GM23338 (cell line): Measurements from ENCODE around the gene KLRG1. TPM values are rescaled to one million over a fixed set of nuclear protein-coding genes. Genes with fewer than 3 reads are reported as not detected.
A peak's percentile ranks its signal among the peaks of the same experiment; 100 is the strongest.

Experiments
- ATAC-seq: fragments of 200-7000 bp; cut with Tn5 transposase; 3 replicates; pipeline ENCODE4 v1.9.1; 2020
- DNase-seq: peaks from one replicate; pipeline ENCODE4 v3.0.0-alpha.2; 2015; ENCODE audit warnings: low spot score
- H2AFZ ChIP-seq: fragments of 200-600 bp; sonication (generic); 2 replicates; pipeline ENCODE4 v1.8.0; 2016; ENCODE audit warnings: antibody characterized with exemption, mild to moderate bottlenecking, moderate library complexity
- H3F3A ChIP-seq: fragments of 200-600 bp; sonication (generic); replicated peaks from 2 replicates; pipeline ENCODE4 v1.8.0; 2017; ENCODE audit warnings: antibody characterized with exemption, mixed run types, low read depth
- H3K27ac ChIP-seq: fragments of 200-600 bp; sonication (generic); 2 replicates; pipeline ENCODE4 v1.6.1; 2016; ENCODE audit warnings: low read depth
- H3K27me3 ChIP-seq: fragments of 200-600 bp; sonication (generic); 2 replicates; pipeline ENCODE4 v1.8.0; 2016; ENCODE audit warnings: mild to moderate bottlenecking, mixed run types, moderate library complexity; ENCODE audit not compliant: insufficient read depth
- H3K36me3 ChIP-seq: fragments of 200-600 bp; sonication (generic); 2 replicates; pipeline ENCODE4 v1.8.0; 2016; ENCODE audit warnings: mild to moderate bottlenecking; ENCODE audit not compliant: insufficient read depth
- H3K4me1 ChIP-seq: fragments of 200-600 bp; sonication (generic); 2 replicates; pipeline ENCODE4 v1.8.0; 2016; ENCODE audit warnings: mild to moderate bottlenecking, moderate library complexity; ENCODE audit not compliant: insufficient read depth
- H3K4me2 ChIP-seq: fragments of 200-600 bp; sonication (generic); 2 replicates; pipeline ENCODE4 v1.7.1; 2017; ENCODE audit warnings: mixed run types
- H3K4me3 ChIP-seq: fragments of 200-600 bp; sonication (generic); 2 replicates; pipeline ENCODE4 v1.6.1; 2016; ENCODE audit warnings: mixed run types
- H3K79me2 ChIP-seq: fragments of 200-600 bp; sonication (generic); replicated peaks from 2 replicates; pipeline ENCODE4 v1.8.0; 2017; ENCODE audit warnings: mild to moderate bottlenecking; ENCODE audit not compliant: insufficient read depth
- H3K9me2 ChIP-seq: fragments of 200-600 bp; sonication (generic); 2 replicates; pipeline ENCODE4 v1.8.0; 2017; ENCODE audit not compliant: insufficient read depth
- H4K20me1 ChIP-seq: fragments of 200-600 bp; sonication (generic); replicated peaks from 2 replicates; pipeline ENCODE4 v1.8.0; 2017; ENCODE audit warnings: mild to moderate bottlenecking; ENCODE audit not compliant: insufficient read depth
- H3K27ac Mint-ChIP-seq: 2 replicates; pipeline ENCODE4 v1.8.0; 2020; ENCODE audit warnings: inconsistent platforms, mild to moderate bottlenecking, moderate library complexity, mixed read lengths
- H3K27me3 Mint-ChIP-seq: 3 replicates; pipeline ENCODE4 v1.8.0; 2022; ENCODE audit warnings: low read depth, mild to moderate bottlenecking, moderate library complexity, mixed read lengths, inconsistent platforms; ENCODE audit not compliant: insufficient read depth, poor library complexity
- H3K36me3 Mint-ChIP-seq: 3 replicates; pipeline ENCODE4 v1.8.0; 2021; ENCODE audit warnings: low read depth, mild to moderate bottlenecking, inconsistent platforms, moderate library complexity, mixed read lengths
- H3K4me1 Mint-ChIP-seq: 3 replicates; pipeline ENCODE4 v1.8.0; 2020; ENCODE audit warnings: mild to moderate bottlenecking, inconsistent platforms, mixed read lengths
- H3K4me3 Mint-ChIP-seq: 3 replicates; pipeline ENCODE4 v1.8.0; 2021; ENCODE audit warnings: moderate library complexity, mild to moderate bottlenecking, inconsistent platforms, mixed read lengths
- H3K9me3 Mint-ChIP-seq: 3 replicates; pipeline ENCODE4 v1.8.0; 2020; ENCODE audit warnings: moderate library complexity, mild to moderate bottlenecking, inconsistent platforms, mixed read lengths
- CREB1 ChIP-seq: fragments of 250-450 bp; sonication (Bioruptor Pico); IDR thresholded peaks from 2 replicates; pipeline ENCODE4 v1.5.0; 2020; ENCODE audit warnings: low read depth, mild to moderate bottlenecking, moderate library complexity
- EZH2phosphoT487 ChIP-seq: fragments of 200-600 bp; sonication (generic); IDR thresholded peaks from one replicate; pipeline ENCODE4 v1.8.1; 2018; ENCODE audit warnings: antibody characterized with exemption; ENCODE audit not compliant: unreplicated experiment
- NANOG ChIP-seq: IDR thresholded peaks from 2 replicates; pipeline ENCODE4 v1.6.1; 2016; ENCODE audit warnings: antibody characterized with exemption, borderline replicate concordance
- REST ChIP-seq: IDR thresholded peaks from one replicate; pipeline ENCODE4 v1.6.1; 2018; ENCODE audit warnings: antibody characterized with exemption; ENCODE audit not compliant: unreplicated experiment
- ZNF331 ChIP-seq: fragments of 250-450 bp; sonication (Bioruptor Pico); IDR thresholded peaks from 2 replicates; pipeline ENCODE4 v1.5.0; 2020; ENCODE audit warnings: low read depth, mild to moderate bottlenecking, moderate library complexity
- polyA plus RNA-seq: library from polyadenylated mRNA; unstranded; fragments of >200 nt; fragmentation: Nextera tagmentation; extraction: Ambion mirVana; gene quantifications from 2 replicates; pipeline ENCODE4 v1.2.1, GENCODE V29; 2016
- total RNA-seq: library from RNA; depleted of rRNA; stranded (reverse); fragments of >200 nt; shearing (Covaris generic); gene quantifications from 2 replicates; pipeline ENCODE4 v1.2.3, GENCODE V29; 2014
- TF ChIP-seq, protein P1 (sequence below): fragments of 250-450 bp; sonication (Bioruptor Pico); IDR thresholded peaks from 2 replicates; pipeline ENCODE4 v1.5.0; 2020; ENCODE audit warnings: mild to moderate bottlenecking, moderate library complexity

Gene KLRG1
- total and polyA plus RNA-seq, 2 experiments from 2014 or later = 5.1 to 7.9 TPM

DNA sequence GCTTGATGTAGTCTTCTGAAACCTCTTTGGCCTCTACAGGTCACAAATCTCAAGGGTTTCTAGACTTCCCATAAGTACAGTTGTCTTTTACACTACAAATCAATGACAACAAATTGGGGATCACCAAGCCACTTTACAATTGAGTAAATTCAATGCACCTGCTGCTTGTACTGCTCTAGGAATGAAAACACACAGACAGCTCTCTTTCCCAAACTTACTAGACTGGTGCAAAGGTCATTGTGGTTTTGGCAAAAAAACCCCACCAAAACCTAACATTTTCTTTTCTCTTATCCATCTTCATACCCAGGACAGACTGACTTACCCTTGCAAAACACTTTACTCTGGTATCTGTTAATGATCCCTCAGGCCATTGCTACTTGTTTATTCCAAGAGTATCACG is 42.6 kb upstream of the KLRG1 start (continued):
- TF ChIP-seq, protein P1, sequence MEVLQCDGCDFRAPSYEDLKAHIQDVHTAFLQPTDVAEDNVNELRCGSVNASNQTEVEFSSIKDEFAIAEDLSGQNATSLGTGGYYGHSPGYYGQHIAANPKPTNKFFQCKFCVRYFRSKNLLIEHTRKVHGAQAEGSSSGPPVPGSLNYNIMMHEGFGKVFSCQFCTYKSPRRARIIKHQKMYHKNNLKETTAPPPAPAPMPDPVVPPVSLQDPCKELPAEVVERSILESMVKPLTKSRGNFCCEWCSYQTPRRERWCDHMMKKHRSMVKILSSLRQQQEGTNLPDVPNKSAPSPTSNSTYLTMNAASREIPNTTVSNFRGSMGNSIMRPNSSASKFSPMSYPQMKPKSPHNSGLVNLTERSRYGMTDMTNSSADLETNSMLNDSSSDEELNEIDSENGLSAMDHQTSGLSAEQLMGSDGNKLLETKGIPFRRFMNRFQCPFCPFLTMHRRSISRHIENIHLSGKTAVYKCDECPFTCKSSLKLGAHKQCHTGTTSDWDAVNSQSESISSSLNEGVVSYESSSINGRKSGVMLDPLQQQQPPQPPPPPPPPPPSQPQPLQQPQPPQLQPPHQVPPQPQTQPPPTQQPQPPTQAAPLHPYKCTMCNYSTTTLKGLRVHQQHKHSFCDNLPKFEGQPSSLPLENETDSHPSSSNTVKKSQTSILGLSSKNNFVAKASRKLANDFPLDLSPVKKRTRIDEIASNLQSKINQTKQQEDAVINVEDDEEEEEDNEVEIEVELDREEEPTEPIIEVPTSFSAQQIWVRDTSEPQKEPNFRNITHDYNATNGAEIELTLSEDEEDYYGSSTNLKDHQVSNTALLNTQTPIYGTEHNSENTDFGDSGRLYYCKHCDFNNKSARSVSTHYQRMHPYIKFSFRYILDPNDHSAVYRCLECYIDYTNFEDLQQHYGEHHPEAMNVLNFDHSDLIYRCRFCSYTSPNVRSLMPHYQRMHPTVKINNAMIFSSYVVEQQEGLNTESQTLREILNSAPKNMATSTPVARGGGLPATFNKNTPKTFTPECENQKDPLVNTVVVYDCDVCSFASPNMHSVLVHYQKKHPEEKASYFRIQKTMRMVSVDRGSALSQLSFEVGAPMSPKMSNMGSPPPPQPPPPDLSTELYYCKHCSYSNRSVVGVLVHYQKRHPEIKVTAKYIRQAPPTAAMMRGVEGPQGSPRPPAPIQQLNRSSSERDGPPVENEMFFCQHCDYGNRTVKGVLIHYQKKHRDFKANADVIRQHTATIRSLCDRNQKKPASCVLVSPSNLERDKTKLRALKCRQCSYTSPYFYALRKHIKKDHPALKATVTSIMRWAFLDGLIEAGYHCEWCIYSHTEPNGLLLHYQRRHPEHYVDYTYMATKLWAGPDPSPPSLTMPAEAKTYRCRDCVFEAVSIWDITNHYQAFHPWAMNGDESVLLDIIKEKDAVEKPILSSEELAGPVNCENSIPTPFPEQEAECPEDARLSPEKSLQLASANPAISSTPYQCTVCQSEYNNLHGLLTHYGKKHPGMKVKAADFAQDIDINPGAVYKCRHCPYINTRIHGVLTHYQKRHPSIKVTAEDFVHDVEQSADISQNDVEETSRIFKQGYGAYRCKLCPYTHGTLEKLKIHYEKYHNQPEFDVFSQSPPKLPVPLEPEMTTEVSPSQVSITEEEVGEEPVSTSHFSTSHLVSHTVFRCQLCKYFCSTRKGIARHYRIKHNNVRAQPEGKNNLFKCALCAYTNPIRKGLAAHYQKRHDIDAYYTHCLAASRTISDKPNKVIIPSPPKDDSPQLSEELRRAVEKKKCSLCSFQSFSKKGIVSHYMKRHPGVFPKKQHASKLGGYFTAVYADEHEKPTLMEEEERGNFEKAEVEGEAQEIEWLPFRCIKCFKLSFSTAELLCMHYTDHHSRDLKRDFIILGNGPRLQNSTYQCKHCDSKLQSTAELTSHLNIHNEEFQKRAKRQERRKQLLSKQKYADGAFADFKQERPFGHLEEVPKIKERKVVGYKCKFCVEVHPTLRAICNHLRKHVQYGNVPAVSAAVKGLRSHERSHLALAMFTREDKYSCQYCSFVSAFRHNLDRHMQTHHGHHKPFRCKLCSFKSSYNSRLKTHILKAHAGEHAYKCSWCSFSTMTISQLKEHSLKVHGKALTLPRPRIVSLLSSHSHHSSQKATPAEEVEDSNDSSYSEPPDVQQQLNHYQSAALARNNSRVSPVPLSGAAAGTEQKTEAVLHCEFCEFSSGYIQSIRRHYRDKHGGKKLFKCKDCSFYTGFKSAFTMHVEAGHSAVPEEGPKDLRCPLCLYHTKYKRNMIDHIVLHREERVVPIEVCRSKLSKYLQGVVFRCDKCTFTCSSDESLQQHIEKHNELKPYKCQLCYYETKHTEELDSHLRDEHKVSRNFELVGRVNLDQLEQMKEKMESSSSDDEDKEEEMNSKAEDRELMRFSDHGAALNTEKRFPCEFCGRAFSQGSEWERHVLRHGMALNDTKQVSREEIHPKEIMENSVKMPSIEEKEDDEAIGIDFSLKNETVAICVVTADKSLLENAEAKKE = no peak
- TF ChIP-seq NANOG (no peak), ZNF331 (CRISPR knock-in tag) (no peak), CREB1 (CRISPR knock-in tag) (no peak), EZH2phosphoT487 (no peak)

GRCh38 chr12:8947737-8948136 is 41.6 kb upstream of the KLRG1 start:
- Mint-ChIP-seq H3K9me3 (peaks cover 13% of the 10 kb centered on the region), H3K27ac (no peak overlapping the region), H3K4me3 (peak overlapping the region; percentile 91; the same call in 2 of the 3 replicates), H3K4me1 (peaks cover 14% of the 10 kb centered on the region), H3K27me3 (peaks cover 4% of the 10 kb centered on the region), H3K36me3 (peaks cover 47% of the 10 kb centered on the region)
- peak overlapping the region; percentile 95 for H3K4me2 ChIP-seq
- H3K36me3 ChIP-seq = peaks cover 32% of the 10 kb centered on the region; the same call in 1 of the 2 replicates
- peaks cover 39% of the 10 kb centered on the region for H3F3A ChIP-seq
- H3K9me2 ChIP-seq = no peaks in the 10 kb centered on the region
- H4K20me1 ChIP-seq = peaks cover 36% of the 10 kb centered on the region
- no peak for ATAC-seq
- no peak for DNase-seq
- H2AFZ ChIP-seq = no peak overlapping the region
- peaks cover 47% of the 10 kb centered on the region for H3K79me2 ChIP-seq
- H3K4me1 ChIP-seq = peaks cover 12% of the 10 kb centered on the region; the same call in 1 of the 2 replicates
- H3K27ac ChIP-seq = no peak overlapping the region
- H3K4me3 ChIP-seq = peak overlapping the region; percentile 86
- no peaks in the 10 kb centered on the region for H3K27me3 ChIP-seq
- TF ChIP-seq, protein P1 = no peak
- TF ChIP-seq ZNF331 (CRISPR knock-in tag) (no peak), REST (no peak), NANOG (no peak)
